Measurements from ENCODE around the gene ACMSD. TPM values are rescaled to one million over a fixed set of nuclear protein-coding genes. Genes with fewer than 3 reads are reported as not detected.
"Not testable (repeated sequence)": the region's sequence is repeated elsewhere in the genome, so short reads cannot be mapped to it uniquely, and the experiment has no call there.

Gene ACMSD
- total RNA-seq, 2 experiments from 2014 or later = not detected

- ChIA-PET CTCF (no interaction called here), POLR2A (no interaction called here)
- peaks cover 3% of the 10 kb centered on the region for H3K9me3 Mint-ChIP-seq
- no peak for TF ChIP-seq CTCF (IDR thresholded peaks at IDR 0.05)
- DNase-seq = no peak
- no peaks in the 10 kb centered on the region for H3K4me1 Mint-ChIP-seq (ENCODE audit: low read depth)
- no peak overlapping the region for H3K4me3 Mint-ChIP-seq
- H3K27me3 Mint-ChIP-seq = peaks cover 6% of the 10 kb centered on the region
- intact Hi-C loops (cut with micrococcal nuclease) = no loop called here
- H3K27ac Mint-ChIP-seq = no peak overlapping the region
- H3K36me3 Mint-ChIP-seq (ENCODE audit: low read depth) = no peaks in the 10 kb centered on the region
- ATAC-seq = no peak
Observed at GRCh38 chr2:134845719-134846118, 7.3 kb downstream of the ACMSD start.

GRCh38 chr2:134846213-134846612, 7.8 kb downstream of the ACMSD start:
- Mint-ChIP-seq H3K27ac (no peak overlapping the region), H3K4me1 (ENCODE audit: low read depth) (no peaks in the 10 kb centered on the region), H3K27me3 (peaks cover under 1% of the 10 kb centered on the region), H3K4me3 (no peak overlapping the region), H3K36me3 (ENCODE audit: low read depth) (no peaks in the 10 kb centered on the region), H3K9me3 (peaks cover 3% of the 10 kb centered on the region)
- CTCF ChIA-PET = no interaction called here
- ATAC-seq (no peak), DNase-seq (no peak)
- intact Hi-C loops (cut with micrococcal nuclease) = no loop called here
- no peak for TF ChIP-seq CTCF (IDR thresholded peaks at IDR 0.05)
- POLR2A ChIA-PET = no interaction called here

- ATAC-seq; H3K27ac Mint-ChIP-seq; DNase-seq; H3K4me3 Mint-ChIP-seq; POLR2A ChIA-PET; H3K4me1 Mint-ChIP-seq (ENCODE audit: low read depth); intact Hi-C loops (cut with micrococcal nuclease); CTCF ChIA-PET; H3K9me3 Mint-ChIP-seq; H3K36me3 Mint-ChIP-seq (ENCODE audit: low read depth); H3K27me3 Mint-ChIP-seq: not testable (repeated sequence)
Observed at GRCh38 chr2:134847582-134847981, 9.2 kb downstream of the ACMSD start.

- DNase-seq (no peak), ATAC-seq (no peak)
- ChIA-PET POLR2A (no interaction called here), CTCF (no interaction called here)
- Mint-ChIP-seq H3K27ac (no peak overlapping the region), H3K36me3 (ENCODE audit: low read depth) (no peaks in the 10 kb centered on the region), H3K4me1 (ENCODE audit: low read depth) (no peaks in the 10 kb centered on the region), H3K27me3 (peaks cover 3% of the 10 kb centered on the region), H3K9me3 (peaks cover under 1% of the 10 kb centered on the region), H3K4me3 (no peak overlapping the region)
- intact Hi-C loops (cut with micrococcal nuclease) = no loop called here
- no peak for TF ChIP-seq CTCF (IDR thresholded peaks at IDR 0.05)
Observed at GRCh38 chr2:134852518-134852917, 14.1 kb downstream of the ACMSD start.

GRCh38 chr2:134855709-134856108, 17.3 kb downstream of the ACMSD start:
- no peak for TF ChIP-seq CTCF (IDR thresholded peaks at IDR 0.05)
- POLR2A ChIA-PET = no interaction called here
- Mint-ChIP-seq H3K9me3 (no peaks in the 10 kb centered on the region), H3K4me3 (no peak overlapping the region), H3K27ac (no peak overlapping the region), H3K36me3 (ENCODE audit: low read depth) (no peaks in the 10 kb centered on the region), H3K27me3 (peaks cover 3% of the 10 kb centered on the region), H3K4me1 (ENCODE audit: low read depth) (no peaks in the 10 kb centered on the region)
- CTCF ChIA-PET = no interaction called here
- ATAC-seq (no peak), DNase-seq (no peak)
- intact Hi-C loops (cut with micrococcal nuclease) = no loop called here

- no peaks in the 10 kb centered on the region for H3K4me1 Mint-ChIP-seq (ENCODE audit: low read depth)
- ATAC-seq (no peak), DNase-seq (no peak)
- no peak overlapping the region for H3K27ac Mint-ChIP-seq
- no peaks in the 10 kb centered on the region for H3K36me3 Mint-ChIP-seq (ENCODE audit: low read depth)
- no peak for TF ChIP-seq CTCF (IDR thresholded peaks at IDR 0.05)
- CTCF ChIA-PET = no interaction called here
- H3K4me3 Mint-ChIP-seq = no peak overlapping the region
- POLR2A ChIA-PET = interaction anchor here (1.1 kb wide), 1 partner anchor 20 kb away, joined by 3 read pairs; no protein-coding TSS in a partner anchor
- H3K27me3 Mint-ChIP-seq = no peaks in the 10 kb centered on the region
- intact Hi-C loops (cut with micrococcal nuclease) = no loop called here
- no peaks in the 10 kb centered on the region for H3K9me3 Mint-ChIP-seq
Observed at GRCh38 chr2:134858245-134858644, 19.8 kb downstream of the ACMSD start.

Measured in activated CD8-positive, alpha-beta T cell treated with anti-CD3 and anti-CD28 coated beads for 36 hours (primary cell).